GM19455 (cell line): Measurements from ENCODE around the gene CNTFR.

ENCODE experiments used
- ATAC-seq: cut with Tn5 transposase; IDR thresholded peaks from one replicate; pipeline ENCODE4 v1.9.1; 2021; ENCODE audit not compliant: unreplicated experiment

CNTFR gene

GRCh38 chr9:34572628-34573027 lies 16.9 kb downstream of the CNTFR start:
- ATAC-seq = no peak

- no peak for ATAC-seq
Observed at GRCh38 chr9:34572092-34572491, 17.4 kb downstream of the CNTFR start.

- ATAC-seq = no peak
Observed at GRCh38 chr9:34571481-34571810, 18.1 kb downstream of the CNTFR start.

GRCh38 chr9:34570809-34571480 lies 18.6 kb downstream of the CNTFR start:
- ATAC-seq = no peak

GRCh38 chr9:34570376-34570775 lies 19.1 kb downstream of the CNTFR start:
- no peak for ATAC-seq

- ATAC-seq = no peak
Observed at GRCh38 chr9:34568774-34569173, 20.8 kb downstream of the CNTFR start.

GRCh38 chr9:34568133-34568532 lies 21.4 kb downstream of the CNTFR start:
- no peak for ATAC-seq

GRCh38 chr9:34566972-34567371 lies 22.6 kb downstream of the CNTFR start:
- ATAC-seq = no peak

GRCh38 chr9:34566322-34566721 lies 23.2 kb downstream of the CNTFR start:
- ATAC-seq = no peak

- ATAC-seq = no peak
Observed at GRCh38 chr9:34565856-34566255, 23.7 kb downstream of the CNTFR start.

- ATAC-seq = no peak
Observed at GRCh38 chr9:34564617-34565016, 24.9 kb downstream of the CNTFR start.

- no peak for ATAC-seq
Observed at GRCh38 chr9:34563262-34563661, 26.3 kb downstream of the CNTFR start.

- no peak for ATAC-seq
Observed at GRCh38 chr9:34562135-34562745, 27.3 kb downstream of the CNTFR start.

GRCh38 chr9:34560599-34561214 lies 28.8 kb downstream of the CNTFR start:
- no peak for ATAC-seq

- no peak for ATAC-seq
Observed at GRCh38 chr9:34559624-34560455, 29.7 kb downstream of the CNTFR start.

- no peak for ATAC-seq
Observed at GRCh38 chr9:34558919-34559623, 30.5 kb downstream of the CNTFR start.

- ATAC-seq = no peak
Observed at GRCh38 chr9:34558364-34558763, 31.2 kb downstream of the CNTFR start.

GRCh38 chr9:34557426-34558321 lies 31.9 kb downstream of the CNTFR start:
- no peak for ATAC-seq

GRCh38 chr9:34556949-34557348 lies 32.6 kb downstream of the CNTFR start:
- ATAC-seq = no peak

- no peak for ATAC-seq
Observed at GRCh38 chr9:34555936-34556525, 33.5 kb downstream of the CNTFR start.
